HG02938 (cell line): ENCODE data around the gene G2E3.
"Not testable (repeated sequence)": the region's sequence is repeated elsewhere in the genome, so short reads cannot be mapped to it uniquely, and the experiment has no call there.

Experiments used
- ATAC-seq: cut with Tn5 transposase; IDR thresholded peaks from one replicate; pipeline ENCODE4 v1.9.1; 2021; ENCODE audit warnings: mild to moderate bottlenecking, moderate library complexity; ENCODE audit not compliant: unreplicated experiment

G2E3 gene

DNA sequence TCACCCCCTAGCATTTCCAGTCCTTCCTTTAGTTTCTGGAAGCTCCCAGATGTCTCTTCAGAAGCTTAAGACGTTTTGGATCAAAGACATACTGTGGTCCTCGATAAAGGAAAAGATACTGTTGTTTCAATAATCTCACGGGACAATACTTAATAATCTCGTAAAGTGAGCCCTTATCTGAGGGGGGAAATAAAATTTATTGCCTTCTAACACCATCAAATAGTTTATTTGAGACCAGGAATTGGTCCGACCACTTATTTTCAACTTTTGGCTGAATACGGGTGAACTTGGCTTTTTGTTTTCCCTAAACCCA, 640 bp upstream of the G2E3 start:
- no peak for ATAC-seq

DNA sequence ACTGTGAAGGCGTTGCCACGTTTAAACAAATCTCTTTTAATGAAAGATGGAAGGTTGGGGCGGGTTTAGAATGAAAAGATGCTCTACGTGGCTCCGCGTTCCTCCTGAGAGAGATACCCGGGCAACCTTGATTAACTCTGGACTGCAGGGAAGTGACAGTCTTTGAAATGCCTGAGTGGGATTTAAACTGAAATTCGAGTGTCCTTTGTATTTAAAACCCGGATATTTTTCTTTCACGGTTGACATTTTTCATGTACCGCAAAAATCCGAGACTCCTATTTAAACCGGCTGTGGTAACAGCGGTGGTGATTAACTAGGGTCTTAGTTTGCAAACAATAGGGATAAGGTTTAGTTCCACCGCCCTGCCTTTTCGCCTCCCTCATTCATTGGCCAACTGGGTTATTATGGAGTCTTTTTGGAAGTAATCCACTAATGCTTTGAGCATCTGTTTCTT, 707 bp downstream of the G2E3 start:
- peak; percentile 11 for ATAC-seq

DNA sequence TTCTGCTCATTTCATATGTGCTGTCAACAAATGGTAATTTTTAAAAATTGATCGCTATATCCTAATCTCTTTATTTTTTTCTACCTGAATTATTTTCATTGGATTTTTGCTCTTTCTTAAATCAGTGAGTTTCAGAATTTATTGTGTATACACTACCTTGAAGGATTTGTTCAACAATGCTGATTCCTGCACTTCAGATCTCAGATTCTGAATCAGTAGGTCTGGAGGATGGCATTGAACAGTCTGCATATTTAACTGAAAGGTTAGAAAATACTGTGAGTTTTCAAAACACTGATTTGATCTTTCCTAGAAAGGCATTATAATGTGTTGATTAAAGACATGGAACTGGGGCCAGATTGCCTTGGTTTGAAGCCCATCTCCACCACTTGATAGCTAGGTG, 1.6 kb downstream of the G2E3 start:
- ATAC-seq = no peak

DNA sequence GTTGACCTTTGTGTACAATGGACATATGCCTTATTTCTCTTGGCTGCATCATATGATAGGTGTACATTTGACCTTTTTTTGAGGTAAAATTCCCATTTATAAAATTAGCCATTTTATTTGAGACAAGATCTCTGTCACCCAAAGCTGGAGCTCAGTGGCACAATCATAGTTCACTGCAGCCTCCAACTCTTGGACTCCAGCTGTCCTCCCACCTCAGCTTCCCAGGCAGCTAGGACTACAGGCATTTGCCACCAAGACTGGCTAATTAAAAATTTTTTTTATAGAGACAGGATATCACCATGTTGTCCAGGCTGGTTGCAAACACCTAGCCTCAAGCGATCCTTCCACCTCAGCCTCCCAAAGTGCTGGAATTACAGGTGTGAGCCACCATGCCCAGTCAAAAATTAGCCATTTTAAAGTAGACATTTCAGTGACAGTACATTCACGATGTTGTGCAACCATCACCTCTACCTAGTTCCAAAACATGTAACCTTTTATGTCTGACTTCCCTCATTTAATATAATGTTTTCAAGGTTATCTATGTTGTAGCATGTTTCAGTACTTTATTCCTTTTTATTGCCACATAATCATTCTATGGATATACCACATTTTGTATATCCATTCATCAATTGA, 5.4 kb downstream of the G2E3 start:
- ATAC-seq = no peak

DNA sequence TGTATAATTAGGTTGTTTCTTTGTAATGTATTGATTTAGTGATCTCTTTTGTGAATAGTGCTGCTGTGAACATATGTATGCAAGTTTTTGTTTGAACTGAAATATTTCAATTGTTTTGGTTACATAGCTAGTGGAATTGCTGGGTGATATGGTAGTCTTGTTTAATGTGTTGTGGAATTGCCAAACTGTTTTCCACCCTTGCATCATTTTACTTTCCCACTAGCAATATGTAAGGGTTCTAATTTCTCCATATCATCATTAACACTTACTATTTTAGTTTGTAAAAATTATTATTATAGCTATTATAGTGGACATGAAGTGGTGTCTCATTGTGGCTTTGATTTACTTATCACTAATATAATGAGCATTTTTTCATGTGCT, 5.9 kb downstream of the G2E3 start:
- no peak for ATAC-seq

DNA sequence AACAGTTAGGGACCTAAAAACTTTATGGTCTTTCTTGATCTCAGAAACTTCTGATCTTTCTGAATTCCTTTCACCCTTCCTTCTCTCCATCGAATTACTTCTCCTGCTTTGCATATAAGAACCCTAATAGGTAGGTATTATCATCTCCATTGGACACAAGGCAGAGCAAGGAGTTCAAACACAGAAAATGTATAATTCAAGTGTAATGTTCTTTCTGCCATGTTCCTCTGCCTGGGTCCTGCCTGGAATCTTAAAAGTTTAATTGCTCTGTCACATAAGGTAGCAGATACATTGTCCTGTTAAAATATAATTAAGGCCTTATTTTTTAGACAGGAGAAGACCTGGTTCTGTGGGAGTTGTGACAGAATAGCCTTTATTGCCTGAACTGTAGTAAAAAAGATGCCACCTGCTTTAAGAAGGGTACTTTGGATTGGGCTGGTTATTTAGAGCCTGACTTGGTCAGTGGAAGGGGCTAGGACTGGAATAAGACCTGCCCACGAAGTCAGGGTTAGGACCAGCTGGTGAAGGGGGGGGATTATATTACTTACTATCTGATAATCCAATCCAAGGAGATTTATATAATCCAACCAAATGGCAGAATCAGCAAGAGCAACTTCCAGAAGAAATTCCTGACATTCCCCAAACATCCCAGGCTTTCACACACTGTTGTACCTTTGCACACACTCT, 10.4 kb downstream of the G2E3 start:
- no peak for ATAC-seq

DNA sequence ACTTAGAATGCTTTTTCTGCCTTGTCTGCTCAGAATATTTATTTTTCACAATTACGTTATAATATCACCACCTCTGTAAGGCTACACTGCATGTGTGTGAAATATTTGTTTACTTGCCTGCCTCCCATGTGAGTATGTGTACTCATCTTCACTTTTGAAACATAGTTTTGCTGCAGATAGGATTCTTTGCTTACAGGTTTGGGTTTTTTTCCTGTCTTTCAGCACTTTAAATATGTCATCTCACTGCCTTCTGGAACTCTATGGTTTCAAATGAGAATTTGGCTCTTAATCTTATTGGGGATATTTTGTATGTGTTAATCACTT, 10.9 kb downstream of the G2E3 start:
- no peak for ATAC-seq

DNA sequence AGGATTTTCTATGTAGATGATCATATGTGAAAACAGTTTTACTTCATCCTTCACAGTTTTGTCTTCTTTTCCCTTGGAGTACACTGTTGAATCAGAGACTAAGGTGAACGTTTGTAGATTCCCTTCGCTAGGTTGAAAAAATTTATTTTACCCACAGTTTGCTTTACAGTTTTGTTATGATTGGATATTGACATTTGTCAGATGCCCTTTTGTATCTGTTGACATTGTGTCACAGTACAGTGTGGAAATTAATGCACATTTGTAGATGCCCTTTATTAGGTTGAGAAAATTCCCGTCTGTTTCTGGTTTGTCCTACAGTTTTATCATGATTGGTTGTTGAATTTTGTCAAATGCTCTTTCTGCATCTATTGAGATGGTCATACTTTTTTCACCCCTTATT, 13.3 kb downstream of the G2E3 start:
- no peak for ATAC-seq

DNA sequence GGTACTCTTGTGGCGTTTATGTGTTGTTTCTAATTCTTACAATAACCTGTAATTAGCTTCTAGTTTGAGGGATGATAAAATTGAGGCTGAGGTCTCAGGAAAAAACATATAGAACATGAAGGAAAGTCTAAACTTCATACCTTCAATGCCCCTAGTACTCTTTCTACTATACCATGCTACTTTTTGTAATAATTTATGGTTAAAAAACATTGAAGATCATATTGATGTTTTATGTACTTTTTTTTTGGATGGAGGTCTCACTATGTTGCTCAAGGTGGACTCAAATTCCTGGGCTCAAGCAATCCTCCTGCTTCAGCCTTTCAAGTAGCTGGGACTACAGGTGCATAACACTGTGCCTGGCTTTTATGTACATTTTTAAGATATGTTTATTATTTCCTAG, 13.8 kb downstream of the G2E3 start:
- no peak for ATAC-seq

DNA sequence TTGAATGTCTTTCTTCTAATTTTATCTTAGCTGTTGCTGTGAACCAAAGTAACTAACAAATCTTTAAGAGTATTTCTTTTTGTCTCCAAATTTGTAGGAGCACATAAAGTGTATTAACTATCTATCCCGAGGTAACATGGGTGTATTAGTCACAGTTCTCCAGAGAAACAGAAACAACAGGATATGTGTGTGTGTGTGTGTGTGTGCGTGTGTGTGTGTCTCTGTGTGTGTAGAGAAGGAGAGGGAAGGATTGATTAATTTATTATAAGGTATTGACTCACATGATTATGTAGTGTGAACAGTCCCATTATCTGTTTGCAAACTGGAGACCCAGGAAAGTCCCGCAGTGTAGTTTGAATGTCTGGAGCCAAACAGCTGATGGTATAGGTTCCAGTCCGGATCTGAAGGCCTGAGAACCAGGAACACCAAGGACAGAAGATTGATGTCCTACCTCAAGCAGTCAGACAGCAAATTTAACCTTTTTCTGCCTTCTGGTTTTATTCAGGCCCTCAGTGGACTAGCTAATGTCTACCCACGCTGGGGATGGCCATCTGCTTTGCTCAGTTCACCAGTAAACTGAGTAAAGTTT, 14.4 kb downstream of the G2E3 start:
- no peak for ATAC-seq

DNA sequence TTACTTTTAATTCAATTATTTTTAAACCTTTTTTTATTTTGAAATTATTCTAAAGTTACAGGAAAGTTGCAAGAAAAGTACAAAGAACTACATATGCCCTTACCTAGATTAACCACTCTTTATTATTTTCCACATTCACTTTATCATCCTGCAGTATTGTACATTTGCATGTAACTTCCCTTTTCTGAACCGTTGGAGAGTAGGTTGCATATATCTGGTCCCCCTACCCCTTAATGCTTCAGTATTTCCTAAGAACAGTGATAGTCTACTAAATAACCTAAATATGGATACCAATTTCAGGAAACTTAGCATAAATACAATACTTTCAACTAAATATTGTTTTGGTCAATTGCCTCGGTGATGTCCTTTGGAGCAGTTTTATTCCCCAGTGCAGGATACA, 15.0 kb downstream of the G2E3 start:
- ATAC-seq = no peak

DNA sequence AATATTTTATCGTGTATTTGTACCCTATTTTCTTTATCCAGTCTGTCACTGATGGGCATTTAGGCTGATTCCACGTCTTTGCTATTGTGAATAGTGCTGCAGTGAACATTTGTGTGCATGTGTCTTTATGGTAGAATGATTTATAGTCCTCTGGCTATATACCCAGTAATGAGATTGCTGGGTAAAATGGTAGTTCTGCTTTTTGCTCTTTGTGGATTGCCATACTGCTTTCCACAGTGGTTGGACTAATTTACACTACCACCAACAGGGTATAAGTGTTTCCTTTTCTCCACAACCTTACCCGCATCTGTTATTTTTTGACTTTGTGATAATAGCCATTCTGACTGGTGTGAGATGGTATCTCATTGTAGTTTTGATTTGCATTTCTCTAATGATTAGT, 15.8 kb downstream of the G2E3 start:
- ATAC-seq = not testable (repeated sequence)

DNA sequence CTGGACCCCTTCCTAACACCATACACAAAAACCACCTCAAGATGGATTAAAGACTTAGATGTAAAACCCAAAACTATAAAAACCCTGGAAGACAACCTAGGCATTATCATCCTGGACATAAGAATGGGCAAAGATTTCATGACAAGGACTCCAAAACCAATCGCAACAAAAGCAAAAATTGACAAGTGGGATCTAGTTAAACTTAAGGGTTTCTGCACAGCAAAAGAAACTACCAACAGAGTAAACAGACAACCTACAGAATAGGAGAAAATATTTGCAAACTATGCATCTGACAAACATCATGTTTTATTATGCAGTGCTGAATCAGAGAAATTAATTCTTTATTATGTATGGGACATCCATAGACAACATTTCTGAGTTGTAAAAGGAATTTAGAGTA, 17.4 kb downstream of the G2E3 start:
- ATAC-seq = not testable (repeated sequence)

DNA sequence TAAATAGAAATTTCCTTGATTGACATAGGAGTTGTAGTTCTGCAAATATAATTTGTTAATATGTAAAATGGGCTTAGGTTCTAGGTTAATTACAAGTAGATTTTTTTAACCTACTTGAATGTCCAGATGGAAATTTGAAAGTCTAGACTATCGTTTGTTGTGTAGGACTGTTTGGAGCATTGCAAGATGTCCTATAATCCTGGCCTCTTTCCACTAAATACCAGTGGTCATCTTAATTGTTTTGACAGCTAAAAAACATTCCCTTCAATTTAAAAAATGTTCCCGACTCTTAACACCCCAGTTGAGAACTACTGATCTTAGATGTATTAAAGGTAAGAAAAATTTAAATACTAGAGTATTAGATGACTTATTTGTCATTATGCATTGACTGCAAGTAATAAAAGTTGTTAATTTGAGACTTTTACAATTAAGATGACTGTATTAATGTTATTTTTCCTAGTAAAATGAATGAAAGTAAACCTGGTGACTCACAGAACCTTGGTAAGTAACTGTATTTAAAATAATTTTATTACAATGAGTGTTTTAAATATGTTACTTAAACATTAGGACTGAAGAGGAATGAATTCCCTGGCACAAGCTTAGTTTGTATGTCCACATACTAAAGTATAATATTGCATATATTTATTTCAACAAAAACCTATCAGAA, 21.8 kb downstream of the G2E3 start:
- no peak for ATAC-seq

DNA sequence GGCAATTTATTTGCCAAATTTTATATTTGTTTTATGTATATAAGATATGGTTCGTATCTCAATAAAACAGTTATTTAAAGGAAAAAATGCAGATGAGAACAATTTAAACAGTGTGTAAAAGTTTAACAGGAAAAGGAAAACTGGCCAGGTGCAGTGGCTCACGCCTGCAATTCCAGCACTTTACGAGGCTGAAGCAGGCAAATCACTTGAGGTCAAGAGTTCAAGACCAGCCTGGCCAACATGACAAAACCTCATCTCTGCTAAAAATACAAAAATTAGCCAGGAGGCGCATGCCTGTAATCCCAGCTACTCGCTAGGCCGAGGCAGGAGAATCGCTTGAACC, 22.3 kb downstream of the G2E3 start:
- ATAC-seq = no peak

DNA sequence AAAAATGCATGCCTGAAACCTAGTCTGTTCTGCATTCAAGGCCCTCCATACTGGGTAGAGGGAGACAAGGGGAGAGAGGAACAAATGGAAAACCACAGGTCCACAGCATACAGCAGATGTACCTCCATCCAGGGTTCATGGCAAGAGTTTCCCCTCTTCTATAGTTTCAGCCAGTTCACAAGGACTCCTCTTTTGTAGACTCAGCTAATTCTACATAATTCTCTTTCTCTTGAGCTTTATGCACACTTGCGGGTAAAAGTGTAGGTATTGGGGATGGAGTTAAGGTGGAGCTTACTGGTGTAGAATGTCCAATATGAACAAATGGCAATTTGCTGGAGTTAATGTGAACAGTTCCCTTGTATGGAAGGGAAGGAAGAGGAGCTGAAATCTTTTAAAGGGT, 23.4 kb downstream of the G2E3 start:
- no peak for ATAC-seq

DNA sequence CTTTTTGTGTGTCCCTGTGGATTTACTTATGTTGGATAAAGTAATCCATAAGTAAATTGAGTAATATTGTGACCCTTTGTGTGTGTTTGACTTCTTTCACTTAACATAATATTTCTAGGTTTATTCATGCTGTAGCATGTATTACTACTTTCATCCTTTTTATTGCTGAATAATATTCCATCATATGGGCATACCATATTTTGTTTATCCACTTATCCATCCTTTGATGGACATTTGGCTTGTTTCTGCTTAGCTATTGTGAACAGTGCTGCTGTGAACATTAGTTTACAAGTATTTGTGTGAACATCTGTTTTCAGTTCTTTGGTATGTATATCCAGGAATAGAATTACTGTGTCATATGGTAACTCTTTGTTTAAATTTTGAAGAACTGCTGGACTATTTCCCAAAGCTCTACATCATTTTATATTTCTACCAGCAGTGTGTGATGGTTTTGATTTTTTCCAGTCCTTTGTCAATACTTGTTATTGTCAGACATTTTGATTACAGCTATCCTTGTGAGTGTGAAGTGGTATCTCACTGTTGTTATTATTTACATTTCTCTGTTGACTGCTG, 25.2 kb downstream of the G2E3 start:
- ATAC-seq = no peak

DNA sequence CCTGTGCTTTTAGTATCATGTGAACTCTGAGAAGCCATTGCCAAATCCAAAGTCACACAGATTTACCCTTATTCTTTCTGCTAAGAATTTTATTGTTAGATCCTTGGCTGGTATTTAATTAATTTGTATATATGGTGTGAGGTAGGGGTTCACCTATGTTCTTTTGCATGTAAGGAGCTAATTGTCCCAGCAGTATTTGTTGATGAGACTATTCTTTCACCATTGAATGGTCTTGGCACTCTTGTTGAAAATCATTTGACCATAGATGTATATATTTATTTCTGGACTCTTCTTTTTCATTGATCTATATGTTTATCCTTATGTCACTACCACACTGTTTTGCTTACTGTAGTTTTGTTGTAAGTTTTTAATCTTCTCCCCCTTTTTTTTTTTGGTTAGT, 26.2 kb downstream of the G2E3 start:
- ATAC-seq = no peak

DNA sequence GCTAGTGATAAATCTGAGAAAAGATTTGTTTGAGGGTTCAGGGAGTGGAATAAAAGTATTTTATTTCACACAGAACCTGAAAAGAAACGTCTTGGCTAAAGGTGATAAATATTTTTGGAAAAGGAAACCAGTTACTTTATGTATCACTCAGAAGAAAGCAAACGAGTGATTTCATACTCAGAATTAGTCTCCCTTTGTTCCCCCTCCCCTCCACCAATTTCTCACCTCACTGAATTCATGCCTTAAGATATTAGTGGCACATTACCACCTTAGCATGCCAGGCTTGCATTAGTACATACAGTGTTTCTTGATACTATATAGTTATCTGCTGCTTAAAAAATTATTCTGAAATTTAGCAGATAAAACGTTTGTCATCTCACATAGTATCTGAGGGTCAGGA, 28.2 kb downstream of the G2E3 start:
- no peak for ATAC-seq

DNA sequence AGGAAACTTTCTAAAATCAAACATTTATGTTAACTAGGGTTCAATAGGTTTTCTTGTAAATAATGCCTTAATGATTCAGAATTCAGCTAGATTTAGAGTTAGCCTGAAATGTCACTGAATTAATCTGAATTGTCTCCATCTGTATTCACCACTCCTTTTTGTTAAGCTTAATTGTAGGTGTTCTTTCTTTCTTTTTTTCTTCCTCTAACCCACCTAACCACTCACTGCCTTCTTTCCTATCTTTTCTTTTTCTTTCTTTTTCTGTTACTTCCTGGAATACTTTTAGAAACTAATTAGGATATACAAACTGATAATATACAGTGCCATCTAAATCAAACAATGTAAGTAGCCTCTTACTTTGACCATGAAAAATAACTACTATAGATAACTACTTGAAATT, 29.9 kb downstream of the G2E3 start:
- ATAC-seq = no peak

DNA sequence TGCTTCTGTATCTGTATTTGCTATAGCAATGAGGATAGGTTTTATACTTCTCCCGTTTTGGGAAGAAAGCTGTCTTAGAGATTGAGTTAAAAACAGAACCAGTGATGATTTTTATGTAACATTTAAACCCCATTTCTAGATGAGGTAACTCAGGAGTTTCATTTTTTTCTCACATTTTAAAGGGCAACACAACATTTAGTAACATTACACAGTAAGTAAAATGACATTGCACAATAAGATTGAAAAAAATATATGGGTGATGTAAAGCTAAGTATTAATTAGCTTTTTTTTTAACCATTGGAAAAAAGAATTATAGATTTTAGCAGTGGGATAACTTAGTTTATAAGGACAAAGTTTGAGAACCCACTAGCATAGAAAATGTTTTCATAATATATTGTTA, 38.0 kb downstream of the G2E3 start:
- ATAC-seq = no peak

DNA sequence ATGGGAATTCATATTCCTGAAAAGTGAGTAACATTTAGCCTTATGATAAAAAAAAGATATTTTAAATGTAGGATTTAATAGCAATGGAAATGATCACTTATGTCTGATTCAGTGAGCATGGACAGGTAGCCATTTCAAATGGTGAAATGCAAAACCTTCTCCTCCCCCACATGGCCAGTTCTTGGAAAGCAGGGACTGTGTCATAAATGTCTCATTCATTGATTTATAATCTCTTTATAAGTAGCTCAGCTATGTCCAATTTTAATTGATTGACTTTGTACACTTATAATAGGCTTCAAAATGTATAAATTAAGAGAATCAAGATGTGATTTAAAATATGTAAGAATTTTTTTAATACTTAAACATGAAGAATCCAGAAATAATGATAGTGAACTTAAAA, 38.5 kb downstream of the G2E3 start:
- ATAC-seq = no peak
